CD4-positive, alpha-beta T cell treated with Interleukin-4 for 4 hours (primary cell): ENCODE data around the gene DMP1.

Source experiments
- DNase-seq: peaks from one replicate; pipeline ENCODE4 v3.0.0-alpha.2; 2020

Gene DMP1

DNA sequence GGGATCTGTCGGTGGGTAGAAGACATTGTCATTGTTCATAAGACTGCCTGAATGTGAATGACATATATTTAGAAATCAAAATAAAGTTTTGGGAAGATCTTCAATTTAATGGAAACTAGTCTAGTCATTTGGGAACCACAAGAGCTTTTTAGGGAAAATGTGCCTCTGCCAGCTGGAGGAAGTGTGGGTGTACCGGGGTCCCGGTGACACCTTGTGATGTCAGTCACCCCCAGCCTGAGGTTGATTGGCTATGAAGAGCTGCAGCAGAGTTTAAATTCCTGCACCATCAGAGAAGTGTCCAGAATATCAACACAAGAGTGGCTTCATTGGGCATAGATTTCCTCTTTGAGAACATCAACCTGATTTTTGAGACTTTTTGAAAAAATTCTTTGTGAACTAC lies at the start of gene DMP1:
Gene DMP1 (plus strand): TSS at position 301 of the 400 bp plus-strand sequence. CDS start 6,213 bp downstream, outside the sequence.
- no peak for DNase-seq

- DNase-seq, result no peak
Observed at GRCh38 chr4:87601361-87601760, 48.7 kb upstream of the DMP1 start.

GRCh38 chr4:87608229-87608628 lies 41.9 kb upstream of the DMP1 start, which contains the start of gene DSPP:
Gene DSPP (plus strand): TSS chr4:87608529. CDS start chr4:87610909, 2,380 bp downstream.
- DNase-seq, result no peak

DNA sequence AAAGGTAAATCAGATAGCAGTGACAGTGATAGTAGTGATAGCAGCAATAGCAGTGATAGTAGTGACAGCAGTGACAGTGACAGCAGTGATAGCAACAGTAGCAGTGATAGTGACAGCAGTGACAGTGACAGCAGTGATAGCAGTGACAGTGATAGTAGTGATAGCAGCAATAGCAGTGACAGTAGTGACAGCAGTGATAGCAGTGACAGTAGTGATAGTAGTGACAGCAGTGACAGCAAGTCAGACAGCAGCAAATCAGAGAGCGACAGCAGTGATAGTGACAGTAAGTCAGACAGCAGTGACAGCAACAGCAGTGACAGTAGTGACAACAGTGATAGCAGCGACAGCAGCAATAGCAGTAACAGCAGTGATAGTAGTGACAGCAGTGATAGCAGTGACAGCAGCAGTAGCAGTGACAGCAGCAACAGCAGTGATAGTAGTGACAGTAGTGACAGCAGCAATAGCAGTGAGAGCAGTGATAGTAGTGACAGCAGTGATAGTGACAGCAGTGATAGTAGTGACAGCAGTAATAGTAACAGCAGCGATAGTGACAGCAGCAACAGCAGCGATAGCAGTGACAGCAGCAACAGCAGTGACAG lies 35.7 kb upstream of the DMP1 start:
- DNase-seq, result no peak

DNA sequence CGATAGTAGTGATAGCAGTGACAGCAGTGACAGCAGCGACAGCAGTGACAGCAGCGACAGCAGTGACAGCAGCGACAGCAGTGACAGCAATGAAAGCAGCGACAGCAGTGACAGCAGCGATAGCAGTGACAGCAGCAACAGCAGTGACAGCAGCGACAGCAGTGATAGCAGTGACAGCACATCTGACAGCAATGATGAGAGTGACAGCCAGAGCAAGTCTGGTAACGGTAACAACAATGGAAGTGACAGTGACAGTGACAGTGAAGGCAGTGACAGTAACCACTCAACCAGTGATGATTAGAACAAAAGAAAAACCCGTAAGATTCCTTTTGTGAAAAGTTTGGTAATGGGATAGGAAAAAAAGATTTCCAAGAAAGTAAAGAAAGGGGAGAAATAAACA lies 33.8 kb upstream of the DMP1 start:
- no peak for DNase-seq

DNA sequence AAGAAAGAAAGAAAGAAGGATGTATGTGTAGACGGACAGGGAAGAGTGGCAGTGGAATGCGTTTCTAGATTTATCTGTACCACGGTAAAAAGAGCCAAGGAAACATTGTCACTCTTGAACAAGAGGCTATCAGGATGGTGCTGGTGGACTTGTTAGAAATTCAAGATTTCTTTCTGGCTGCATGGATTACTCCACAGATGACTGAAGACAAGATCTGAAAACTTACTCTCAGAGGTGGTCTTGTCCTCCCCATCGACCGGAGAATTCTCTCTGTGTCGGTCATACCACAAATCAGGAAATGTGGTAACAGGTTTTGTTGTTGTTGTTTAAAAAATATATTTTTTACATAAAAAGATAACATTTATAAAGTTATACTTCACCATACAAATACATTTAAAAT lies 30.0 kb upstream of the DMP1 start:
- no peak for DNase-seq

GRCh38 chr4:87620491-87620890 lies 29.6 kb upstream of the DMP1 start:
- no peak for DNase-seq

DNA sequence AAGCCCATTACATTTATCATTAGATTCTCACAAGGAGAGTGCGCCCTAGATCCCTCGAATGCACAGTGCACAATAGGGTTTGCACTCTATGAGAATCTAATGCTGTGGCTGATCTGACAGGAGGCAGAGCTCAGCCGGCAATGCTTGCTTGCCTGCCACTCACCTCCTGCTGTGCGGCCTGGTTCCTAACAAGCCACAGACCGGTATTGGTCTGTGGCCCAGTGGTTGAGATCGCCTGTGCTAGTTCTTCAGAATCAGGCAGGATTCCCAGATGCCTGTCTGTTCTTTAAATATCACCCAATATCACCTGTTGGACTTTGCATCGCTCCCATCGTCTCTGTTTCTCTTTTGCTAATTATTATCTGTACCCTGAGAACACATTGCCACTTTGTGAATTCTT lies 27.8 kb upstream of the DMP1 start:
- no peak for DNase-seq

DNA sequence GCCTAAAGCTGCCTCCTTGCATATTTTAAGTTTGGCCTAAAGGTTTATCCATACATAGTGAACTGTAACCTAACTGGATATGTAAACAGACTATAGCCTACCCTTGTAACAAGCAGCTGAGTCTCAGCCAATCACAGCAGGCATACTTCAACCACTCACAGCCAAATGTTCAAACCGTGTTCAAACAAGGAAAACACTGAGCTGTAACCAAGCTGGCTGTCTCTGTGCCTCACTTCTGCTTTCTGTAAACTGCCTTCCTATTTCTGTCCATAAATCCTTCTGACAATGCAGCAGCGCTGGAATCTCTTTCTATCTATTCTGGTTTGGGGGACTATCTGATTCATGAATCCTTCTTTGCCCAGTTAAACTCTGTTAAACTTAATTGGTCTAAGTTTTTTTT lies 25.4 kb upstream of the DMP1 start:
- no peak for DNase-seq

- DNase-seq, result no peak
Observed at GRCh38 chr4:87631668-87632067, 18.4 kb upstream of the DMP1 start.

DNA sequence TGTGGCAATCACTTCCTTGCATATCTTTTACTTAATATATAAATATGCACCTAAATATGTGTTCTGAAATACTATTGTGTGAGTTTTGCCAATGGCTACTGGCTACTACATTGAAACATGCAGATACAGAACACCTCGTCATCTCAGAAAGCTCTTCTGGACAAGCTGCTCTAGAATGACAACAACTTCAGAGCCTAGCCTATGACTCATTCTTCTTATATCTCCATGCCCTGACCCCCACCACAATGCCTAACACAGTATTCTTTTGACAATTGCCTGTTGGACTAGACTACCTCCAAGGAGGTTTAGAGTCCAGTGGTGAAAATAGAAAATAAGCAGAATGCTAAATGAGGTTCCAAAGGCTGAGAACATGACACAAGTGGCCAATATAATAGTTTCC lies 17.6 kb upstream of the DMP1 start:
- no peak for DNase-seq

DNA sequence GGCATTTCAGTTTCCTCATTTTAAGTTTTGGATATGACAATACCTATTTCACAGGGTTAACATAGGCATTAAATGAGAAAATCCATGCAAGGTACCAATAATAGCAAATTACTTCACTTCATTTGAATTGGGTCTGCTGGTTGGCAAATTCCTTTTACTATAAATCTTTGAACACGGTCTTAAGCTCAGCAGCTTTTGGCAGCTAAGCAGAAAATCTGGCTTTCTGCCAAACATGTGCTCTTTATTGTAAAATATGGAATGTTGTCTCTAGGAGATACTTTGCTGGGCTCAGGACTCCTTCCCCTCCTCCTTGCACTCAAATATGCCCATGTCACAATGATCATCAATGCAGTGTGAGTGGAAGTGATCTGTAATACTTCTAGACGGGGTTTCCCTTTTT lies 16.8 kb upstream of the DMP1 start:
- no peak for DNase-seq

DNA sequence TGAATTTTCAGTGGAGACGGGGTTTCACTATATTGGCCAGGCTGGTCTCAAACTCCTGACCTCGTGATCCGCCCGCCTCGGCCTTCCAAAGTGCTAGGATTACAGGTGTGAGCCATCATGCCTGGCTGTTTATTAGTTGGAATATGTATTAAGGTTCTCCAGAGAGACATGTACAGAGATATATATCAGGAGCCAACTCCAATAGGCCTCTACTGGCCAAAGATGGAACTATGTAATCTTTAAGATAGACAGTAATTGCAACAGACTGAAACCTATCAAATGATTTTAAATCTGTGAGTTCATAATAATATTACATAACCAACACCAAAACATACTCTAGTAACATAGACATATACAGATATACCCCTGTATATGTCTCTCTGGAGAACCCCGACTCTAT lies 5.8 kb upstream of the DMP1 start:
- DNase-seq, result no peak

GRCh38 chr4:87650938-87651337 lies 858 bp downstream of the DMP1 start:
- DNase-seq, result no peak

- DNase-seq, result no peak
Observed at GRCh38 chr4:87651941-87652340, 1.9 kb downstream of the DMP1 start.

GRCh38 chr4:87654487-87655044 lies 4.5 kb downstream of the DMP1 start:
- DNase-seq, result no peak

- no peak for DNase-seq
Observed at GRCh38 chr4:87657525-87657924, 7.4 kb downstream of the DMP1 start.

DNA sequence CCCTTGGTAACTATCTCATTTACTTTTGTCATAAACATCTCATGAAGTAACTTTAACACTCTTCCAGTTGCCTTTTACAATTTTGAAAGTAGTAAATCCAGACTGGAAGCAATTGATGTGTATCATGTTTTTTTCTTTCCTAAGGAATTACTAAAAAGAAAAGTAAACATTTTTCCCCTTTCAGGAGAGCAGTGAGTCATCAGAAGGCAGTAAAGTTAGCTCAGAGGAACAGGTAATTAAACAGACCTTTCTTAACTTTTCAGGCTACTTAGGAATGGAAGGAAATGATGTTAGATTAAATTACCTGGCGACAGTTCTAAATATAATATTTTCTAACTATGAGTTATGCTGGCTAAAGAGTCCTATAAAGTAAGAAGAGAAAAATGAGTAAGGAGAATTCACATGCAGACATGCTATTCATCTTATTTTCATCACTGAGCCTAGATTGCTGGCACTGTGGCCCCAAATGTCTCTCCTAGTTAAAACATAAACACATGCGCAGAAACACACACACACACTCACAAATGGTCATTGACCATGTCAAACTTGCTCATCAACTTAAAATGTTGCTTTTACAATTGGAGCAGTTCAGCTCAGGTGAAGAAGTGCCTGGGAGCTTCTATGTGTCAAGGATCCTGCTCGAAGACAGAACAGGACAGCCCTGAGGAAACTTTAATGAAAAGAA lies 9.3 kb downstream of the DMP1 start:
- DNase-seq, result no peak

DNA sequence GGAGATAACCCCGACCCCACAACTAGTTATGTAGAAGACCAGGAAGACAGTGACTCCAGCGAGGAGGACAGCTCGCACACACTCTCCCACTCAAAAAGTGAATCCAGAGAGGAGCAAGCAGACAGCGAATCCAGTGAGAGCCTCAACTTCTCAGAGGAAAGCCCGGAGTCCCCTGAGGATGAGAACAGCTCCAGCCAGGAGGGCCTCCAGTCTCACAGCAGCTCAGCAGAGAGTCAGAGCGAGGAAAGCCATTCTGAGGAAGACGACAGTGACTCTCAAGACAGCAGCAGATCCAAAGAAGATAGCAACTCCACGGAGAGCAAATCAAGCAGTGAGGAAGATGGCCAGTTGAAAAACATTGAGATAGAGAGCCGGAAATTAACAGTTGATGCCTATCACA lies 12.8 kb downstream of the DMP1 start:
- no peak for DNase-seq

GRCh38 chr4:87669373-87669772 lies 19.3 kb downstream of the DMP1 start:
- DNase-seq, result no peak

GRCh38 chr4:87677731-87678130 lies 27.7 kb downstream of the DMP1 start:
- no peak for DNase-seq

DNA sequence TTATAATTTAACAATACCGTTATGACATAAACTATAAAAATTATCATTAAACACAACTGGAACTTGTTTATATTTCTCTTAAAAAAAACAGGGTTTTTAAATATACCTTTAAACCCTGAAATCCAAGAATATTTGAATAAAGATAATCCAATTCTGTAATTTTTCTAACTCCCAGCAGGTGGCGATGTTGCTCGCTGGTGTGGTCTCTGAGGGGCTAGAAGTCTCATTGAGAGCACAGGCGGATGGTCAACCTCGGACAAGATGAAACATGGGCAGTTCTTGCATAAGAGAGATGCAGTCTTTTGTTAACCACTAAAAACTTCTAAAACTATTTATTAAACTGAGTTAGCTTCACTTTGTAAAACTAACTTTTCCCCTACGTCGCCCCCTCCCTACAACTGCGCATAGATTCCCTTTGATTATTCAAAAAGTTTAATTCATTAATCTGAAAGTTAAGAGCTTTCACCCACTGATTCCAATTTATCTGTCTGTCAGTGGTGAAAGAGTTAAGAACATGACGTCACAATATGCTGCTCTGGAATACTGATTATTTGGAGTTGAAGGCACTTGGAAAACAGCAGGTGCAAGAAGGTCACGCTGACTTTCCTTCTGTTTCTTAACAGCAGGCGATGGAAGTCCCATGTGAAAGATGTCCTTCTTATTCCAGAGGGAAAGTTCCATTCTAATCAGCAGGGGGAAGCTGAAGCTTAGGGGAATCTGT lies 29.5 kb downstream of the DMP1 start:
- peak; percentile 31 for DNase-seq

GRCh38 chr4:87680271-87680670 lies 30.2 kb downstream of the DMP1 start:
- DNase-seq, result no peak

GRCh38 chr4:87688316-87688715 lies 38.2 kb downstream of the DMP1 start:
- no peak for DNase-seq
